GM10248 (cell line): ENCODE measurements around the gene DDX51.

ENCODE experiments used
- CTCF ChIA-PET: fragments of 300-600 bp; sonication (Branson Sonifier 250); formaldehyde crosslinking; extraction: SDS; loops from one replicate; lab custom pipeline; 2021; ENCODE audit warnings: antibody characterized with exemption; lab: Yijun Ruan, JAX
- POLR2A ChIA-PET: fragments of 350-650 bp; sonication (Branson Sonifier 250); formaldehyde crosslinking; extraction: SDS; loops from one replicate; lab custom pipeline; 2020; ENCODE audit warnings: antibody characterized with exemption; lab: Yijun Ruan, JAX
- DNase-seq: peaks from one replicate; pipeline ENCODE4 v3.0.0; 2012; ENCODE audit errors: extremely low spot score
- TF ChIP-seq, protein P1 (sequence below): IDR thresholded peaks from 2 replicates; pipeline ENCODE4 v1.5.1; 2012; ENCODE audit warnings: mild to moderate bottlenecking, low read depth; ENCODE audit errors: extremely low read depth, missing control alignments, control extremely low read depth

Gene DDX51

DNA sequence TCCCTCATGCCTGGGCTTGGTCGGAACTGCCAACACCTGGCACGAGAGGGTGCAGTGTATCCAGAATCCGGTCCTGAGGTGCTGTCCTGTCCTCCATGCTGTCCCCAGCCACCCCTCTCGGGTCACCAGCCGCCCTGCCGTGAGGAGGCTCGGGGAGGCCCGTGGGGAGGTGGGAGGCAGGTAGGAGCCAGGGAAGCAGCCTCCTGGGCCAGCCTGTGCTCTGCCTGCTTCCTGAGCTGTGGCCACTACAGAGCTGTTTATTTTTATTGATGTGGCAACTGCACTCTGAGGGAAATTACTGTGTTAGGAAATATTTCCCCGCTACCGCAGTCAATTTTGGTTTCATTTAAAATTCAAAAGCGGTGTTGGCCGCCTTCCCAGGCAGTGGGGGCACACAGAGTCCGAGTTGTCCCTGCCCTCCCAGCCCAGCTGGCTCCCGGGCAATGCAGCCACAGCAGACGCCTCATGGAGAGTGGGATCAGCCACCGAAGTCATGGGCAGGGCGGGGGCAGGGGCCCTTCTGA, 18.5 kb upstream of the DDX51 start:
- DNase-seq = no peak
- TF ChIP-seq, protein P1, sequence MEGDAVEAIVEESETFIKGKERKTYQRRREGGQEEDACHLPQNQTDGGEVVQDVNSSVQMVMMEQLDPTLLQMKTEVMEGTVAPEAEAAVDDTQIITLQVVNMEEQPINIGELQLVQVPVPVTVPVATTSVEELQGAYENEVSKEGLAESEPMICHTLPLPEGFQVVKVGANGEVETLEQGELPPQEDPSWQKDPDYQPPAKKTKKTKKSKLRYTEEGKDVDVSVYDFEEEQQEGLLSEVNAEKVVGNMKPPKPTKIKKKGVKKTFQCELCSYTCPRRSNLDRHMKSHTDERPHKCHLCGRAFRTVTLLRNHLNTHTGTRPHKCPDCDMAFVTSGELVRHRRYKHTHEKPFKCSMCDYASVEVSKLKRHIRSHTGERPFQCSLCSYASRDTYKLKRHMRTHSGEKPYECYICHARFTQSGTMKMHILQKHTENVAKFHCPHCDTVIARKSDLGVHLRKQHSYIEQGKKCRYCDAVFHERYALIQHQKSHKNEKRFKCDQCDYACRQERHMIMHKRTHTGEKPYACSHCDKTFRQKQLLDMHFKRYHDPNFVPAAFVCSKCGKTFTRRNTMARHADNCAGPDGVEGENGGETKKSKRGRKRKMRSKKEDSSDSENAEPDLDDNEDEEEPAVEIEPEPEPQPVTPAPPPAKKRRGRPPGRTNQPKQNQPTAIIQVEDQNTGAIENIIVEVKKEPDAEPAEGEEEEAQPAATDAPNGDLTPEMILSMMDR = no peak
- ChIA-PET POLR2A (no interaction called here), CTCF (interaction anchor here (1.4 to 1.7 kb wide), 3 partner anchors 9 to 399 kb away, joined by 4 to 5 read pairs (median 4); no protein-coding TSS in a partner anchor)

DNA sequence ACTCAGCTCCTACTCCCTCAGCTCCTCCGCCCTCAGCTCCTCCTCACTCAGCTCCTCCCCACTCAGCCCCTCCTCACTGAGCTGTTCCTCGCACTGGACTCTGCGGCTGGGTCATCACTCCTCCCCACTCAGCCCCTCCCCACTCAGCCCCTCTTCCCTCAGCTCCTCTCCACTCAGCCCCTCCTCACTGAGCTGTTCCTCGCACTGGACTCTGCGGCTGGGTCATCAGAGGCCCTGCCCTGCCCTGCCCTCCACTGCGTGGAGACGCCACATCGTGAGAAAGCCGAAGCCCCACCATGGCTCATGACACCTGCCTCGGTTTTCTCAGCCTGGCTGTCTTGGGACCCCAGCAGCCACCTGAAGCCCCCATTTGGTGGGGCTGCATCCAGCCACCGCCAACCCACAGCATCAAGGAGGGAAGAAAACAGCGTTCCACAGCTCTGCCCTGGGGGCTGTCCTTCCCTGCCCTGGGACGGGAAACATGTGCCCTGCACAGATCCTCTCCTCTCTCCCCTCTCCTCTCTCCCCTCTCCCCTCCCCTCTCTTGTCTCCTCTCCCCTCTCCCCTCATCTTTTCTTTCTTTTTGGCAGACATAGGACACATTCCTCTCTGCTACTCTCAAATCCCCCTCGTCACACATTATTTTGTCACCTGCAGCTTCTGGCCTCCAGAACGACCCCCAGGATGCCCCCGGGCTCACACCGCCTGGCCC, 17.8 kb upstream of the DDX51 start:
- TF ChIP-seq, protein P1 = no peak
- CTCF ChIA-PET = interaction anchor here (1.3 to 1.7 kb wide), 3 partner anchors 15 to 399 kb away, joined by 3 to 4 read pairs (median 4); no protein-coding TSS in a partner anchor
- DNase-seq = no peak
- POLR2A ChIA-PET = no interaction called here

DNA sequence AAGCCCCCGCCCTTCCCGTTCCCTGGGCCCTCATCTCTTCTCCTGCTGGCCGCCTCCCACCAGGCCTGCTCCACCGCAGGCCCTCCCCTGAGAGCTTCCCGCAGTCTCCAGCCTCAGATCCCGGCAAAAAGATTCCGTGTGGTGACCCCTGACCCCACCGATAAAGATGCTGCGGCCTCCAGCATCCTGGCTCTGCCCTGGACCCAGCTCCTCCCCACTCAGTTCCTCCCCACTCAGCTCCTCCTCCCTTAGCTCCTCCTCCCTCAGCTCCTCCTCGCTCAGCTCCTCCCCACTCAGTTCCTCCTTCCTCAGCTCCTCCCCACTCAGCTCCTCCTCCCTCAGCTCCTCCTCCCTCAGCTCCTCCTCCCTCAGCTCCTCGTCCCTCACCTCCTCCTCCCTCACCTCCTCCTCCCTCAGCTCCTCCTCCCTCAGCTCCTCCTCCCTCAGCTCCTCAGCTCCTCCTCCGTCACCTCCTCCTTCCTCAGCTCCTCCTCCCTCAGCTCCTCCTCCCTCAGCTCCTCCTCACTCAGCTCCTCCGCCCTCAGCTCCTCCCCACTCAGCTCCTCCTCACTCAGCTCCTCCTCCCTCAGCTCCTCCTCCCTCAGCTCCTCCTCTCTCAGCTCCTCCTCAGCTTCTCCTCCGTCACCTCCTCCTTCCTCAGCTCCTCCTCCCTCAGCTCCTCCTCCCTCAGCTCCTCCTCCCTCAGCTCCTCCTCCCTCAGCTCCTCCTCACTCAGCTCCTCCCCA, 17.1 kb upstream of the DDX51 start:
- POLR2A ChIA-PET = no interaction called here
- no peak for DNase-seq
- CTCF ChIA-PET = interaction anchor here (1.3 kb wide), 1 partner anchor 286 kb away, joined by 3 read pairs; no protein-coding TSS in a partner anchor
- TF ChIP-seq, protein P1 = no peak

DNA sequence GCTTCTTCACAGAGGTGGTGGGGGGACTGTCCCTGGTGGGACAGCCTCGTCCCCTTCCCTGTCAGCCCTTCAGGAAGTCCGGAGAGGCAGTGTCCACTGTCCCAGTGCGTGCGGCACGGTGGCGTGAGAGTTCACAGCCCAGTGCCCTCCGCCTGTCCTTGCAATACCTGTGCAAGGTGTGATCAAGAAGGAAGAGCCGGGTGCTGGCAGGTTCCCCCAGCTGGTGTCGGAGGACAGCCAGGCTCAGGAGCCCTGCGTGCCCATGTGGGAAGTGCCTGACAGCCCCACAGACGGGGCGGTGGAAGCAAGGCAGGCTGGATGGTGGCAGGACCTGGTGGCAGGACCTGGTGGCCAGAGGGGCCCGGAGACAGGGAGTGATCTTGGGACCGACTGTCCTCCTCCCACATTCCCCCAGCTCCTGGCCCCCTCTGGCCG, 16.5 kb upstream of the DDX51 start:
- TF ChIP-seq, protein P1 = no peak
- POLR2A ChIA-PET = no interaction called here
- CTCF ChIA-PET = interaction anchor here (0.9 to 1.3 kb wide), 2 partner anchors 287 to 457 kb away, joined by 3 read pairs; no protein-coding TSS in a partner anchor
- DNase-seq = no peak

DNA sequence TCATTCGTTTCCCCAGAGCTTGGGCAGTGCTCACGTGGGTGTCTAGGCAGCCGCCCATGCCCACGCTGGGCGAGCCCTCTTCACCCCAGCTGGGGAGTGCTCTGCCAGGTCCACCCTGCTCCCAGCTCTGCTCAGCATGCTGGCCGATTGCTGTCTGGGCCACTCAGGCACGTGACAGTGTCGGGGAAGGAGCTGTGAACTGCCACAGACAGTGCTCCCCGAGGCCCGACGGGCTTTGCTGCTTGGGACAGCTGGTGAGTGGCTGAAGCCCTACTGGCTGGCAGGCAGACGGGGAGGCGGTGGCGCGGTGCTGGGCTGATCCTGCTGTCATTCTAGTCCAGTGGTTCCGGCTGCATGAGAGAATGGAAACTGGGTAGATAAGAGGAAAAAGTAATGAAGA, 15.9 kb upstream of the DDX51 start:
- POLR2A ChIA-PET = no interaction called here
- DNase-seq = no peak
- CTCF ChIA-PET = interaction anchor here (0.9 kb wide), 1 partner anchor 457 kb away, joined by 3 read pairs; no protein-coding TSS in a partner anchor
- TF ChIP-seq, protein P1 = no peak

DNA sequence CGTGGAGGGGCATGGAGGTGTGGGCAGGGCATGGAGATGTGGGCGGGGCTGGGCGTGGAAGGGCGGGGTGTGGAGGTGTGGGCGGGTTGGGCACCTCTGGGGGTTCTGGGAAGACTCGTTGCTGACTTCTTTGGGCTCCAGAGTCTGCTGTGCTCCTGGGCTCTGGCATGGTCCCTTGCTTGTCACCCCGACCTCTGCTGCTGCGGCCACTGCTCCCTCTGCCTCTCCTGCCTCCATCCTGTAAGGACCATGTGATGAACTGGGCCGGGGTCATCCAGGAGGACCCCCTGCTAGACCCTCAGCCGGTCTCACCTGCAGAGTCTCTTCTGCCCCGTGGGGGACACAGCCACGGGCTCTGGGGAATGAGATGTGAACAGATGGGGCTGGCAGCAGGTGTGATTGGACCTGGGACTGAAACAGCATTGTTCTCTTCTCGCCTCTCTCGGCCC, 15.5 kb upstream of the DDX51 start:
- ChIA-PET POLR2A (no interaction called here), CTCF (interaction anchor here (0.9 kb wide), 1 partner anchor 458 kb away, joined by 3 read pairs; no protein-coding TSS in a partner anchor)
- no peak for DNase-seq
- TF ChIP-seq, protein P1 = no peak
